DOHH2 (cell line): Measurements from ENCODE around the gene CRTC3.

ENCODE experiments used
- CTCF ChIP-seq: fragments of 200-600 bp; sonication (generic); IDR thresholded peaks from one replicate; pipeline ENCODE4 v1.5.1; 2014; ENCODE audit warnings: antibody characterized with exemption, mild to moderate bottlenecking, low read depth, low read length; ENCODE audit not compliant: poor library complexity, severe bottlenecking
- EZH2phosphoT487 ChIP-seq: fragments of 200-600 bp; sonication (generic); IDR thresholded peaks from 2 replicates; pipeline ENCODE4 v1.6.1; 2017; ENCODE audit warnings: borderline replicate concordance, mild to moderate bottlenecking, antibody characterized with exemption, low read length, moderate library complexity, mixed read lengths

- TF ChIP-seq CTCF (no peak), EZH2phosphoT487 (no peak)
Observed at GRCh38 chr15:90580541-90580940, 50.8 kb downstream of the CRTC3 start.
